GM12864 (cell line): ENCODE results near the gene SOD2.
A peak's percentile ranks its signal among the peaks of the same experiment; 100 is the strongest.
"Not testable (repeated sequence)": the region's sequence is repeated elsewhere in the genome, so short reads cannot be mapped to it uniquely, and the experiment has no call there.

Experiments used
- DNase-seq: peaks from one replicate; pipeline ENCODE4 v3.0.0-alpha.2; 2011; ENCODE audit warnings: low read depth
- H3K4me3 ChIP-seq: 2 replicates; pipeline ENCODE4 v1.5.1; 2011; ENCODE audit warnings: mild to moderate bottlenecking, low read depth, low read length, control low read depth
- TF ChIP-seq, protein P1 (sequence below): IDR thresholded peaks from 2 replicates; pipeline ENCODE4 v1.5.1; 2011; ENCODE audit warnings: low read depth, mild to moderate bottlenecking, moderate library complexity, low read length, control low read depth, inconsistent platforms; ENCODE audit errors: missing control alignments

Gene SOD2

DNA sequence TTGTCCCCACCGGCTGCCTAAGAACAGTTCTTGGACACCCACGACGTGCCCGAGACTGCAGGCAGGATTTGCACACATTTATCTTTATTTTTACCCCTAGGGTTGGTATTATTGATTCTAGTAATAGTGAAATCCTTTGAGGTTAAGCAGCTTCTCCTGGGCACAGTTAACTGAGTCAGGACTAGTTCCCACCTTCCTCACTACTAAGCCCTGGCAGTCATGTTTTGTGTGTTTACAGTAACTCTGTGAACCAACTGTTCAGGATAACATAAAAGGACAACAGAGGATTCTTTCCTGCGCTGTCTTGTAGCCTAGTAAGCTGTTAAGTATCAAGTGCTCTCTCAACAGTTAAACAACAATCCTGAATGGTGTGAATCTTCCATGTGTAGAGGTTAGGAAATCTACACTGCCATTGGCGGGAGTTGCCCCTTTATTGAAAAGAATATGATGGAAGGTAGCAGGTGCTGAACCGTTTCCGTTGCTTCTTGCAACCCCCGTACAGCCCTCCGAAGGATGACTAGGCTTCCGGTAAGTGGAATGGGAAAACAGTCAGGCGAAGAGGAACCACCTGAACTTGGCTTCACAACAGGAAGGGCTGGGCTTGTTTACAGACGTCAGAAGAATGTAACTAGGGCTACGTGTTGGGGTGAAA is 979 bp upstream of the SOD2 start:
- peak overlapping the region; percentile 73 for H3K4me3 ChIP-seq
- DNase-seq: no peak
- TF ChIP-seq, protein P1, sequence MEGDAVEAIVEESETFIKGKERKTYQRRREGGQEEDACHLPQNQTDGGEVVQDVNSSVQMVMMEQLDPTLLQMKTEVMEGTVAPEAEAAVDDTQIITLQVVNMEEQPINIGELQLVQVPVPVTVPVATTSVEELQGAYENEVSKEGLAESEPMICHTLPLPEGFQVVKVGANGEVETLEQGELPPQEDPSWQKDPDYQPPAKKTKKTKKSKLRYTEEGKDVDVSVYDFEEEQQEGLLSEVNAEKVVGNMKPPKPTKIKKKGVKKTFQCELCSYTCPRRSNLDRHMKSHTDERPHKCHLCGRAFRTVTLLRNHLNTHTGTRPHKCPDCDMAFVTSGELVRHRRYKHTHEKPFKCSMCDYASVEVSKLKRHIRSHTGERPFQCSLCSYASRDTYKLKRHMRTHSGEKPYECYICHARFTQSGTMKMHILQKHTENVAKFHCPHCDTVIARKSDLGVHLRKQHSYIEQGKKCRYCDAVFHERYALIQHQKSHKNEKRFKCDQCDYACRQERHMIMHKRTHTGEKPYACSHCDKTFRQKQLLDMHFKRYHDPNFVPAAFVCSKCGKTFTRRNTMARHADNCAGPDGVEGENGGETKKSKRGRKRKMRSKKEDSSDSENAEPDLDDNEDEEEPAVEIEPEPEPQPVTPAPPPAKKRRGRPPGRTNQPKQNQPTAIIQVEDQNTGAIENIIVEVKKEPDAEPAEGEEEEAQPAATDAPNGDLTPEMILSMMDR: no peak

- DNase-seq: no peak
- TF ChIP-seq, protein P1: no peak
- peak overlapping the region; percentile 73 for H3K4me3 ChIP-seq
These were observed 526 bp downstream of the SOD2 start for GRCh38 chr6:159692303-159693127.

DNA sequence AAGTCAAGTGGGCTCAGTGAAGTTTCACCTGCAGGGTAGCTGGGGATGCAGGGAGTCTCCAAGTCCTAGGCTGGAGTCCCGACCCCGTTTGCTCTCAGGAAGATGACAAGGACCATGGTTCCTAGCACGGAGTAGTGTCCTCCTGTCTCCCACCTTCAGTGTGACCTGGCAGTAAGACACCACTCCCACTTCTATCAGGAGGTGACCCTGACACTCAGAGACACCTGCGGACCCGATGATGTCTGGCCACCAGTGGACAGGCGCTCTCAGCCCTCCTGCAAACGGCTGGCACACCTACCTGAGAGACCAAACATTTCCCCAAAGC is 1.1 kb downstream of the SOD2 start:
- DNase-seq: no peak
- TF ChIP-seq, protein P1: no peak
- peak overlapping the region; percentile 73 for H3K4me3 ChIP-seq

DNA sequence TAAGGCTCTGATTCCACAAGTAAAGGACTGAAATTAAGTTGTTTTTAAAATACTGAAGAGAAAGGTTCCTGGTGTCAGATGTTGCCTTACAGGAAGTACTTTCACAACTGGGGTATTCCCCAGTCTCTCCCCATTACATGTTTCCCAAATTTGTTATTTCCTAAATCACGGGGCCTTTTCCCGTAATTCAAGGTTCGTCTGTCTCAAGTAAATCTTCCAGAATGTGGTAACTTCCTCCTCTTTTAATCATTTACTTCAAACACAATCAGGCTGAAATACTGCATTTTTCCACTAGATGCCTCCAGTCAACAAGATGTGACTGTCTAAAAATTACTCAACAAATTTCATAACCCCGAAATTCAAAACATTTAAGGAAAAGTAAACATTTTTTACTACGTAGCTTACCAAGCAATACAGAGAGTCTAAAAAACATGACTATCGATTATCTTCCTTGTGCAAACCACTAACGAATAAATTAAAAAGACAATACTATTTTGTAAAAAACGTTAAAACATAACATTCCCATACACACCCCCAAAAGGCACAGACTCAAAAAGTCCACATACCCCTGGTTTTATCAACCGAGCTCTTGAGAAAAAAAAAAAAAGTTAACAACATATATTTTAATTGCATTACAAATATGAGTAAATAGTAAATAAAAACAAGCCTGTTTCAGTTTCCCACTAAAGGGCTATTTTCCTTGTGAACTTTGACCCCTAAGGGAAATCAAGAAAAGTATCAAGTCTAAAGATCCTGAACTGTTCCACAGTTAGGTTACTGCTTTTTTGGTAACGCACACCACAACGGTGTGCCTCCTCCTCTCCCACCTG is 1.7 kb downstream of the SOD2 start:
- TF ChIP-seq, protein P1: peak; percentile 69
- peak overlapping the region; percentile 73 for H3K4me3 ChIP-seq
- no peak for DNase-seq

DNA sequence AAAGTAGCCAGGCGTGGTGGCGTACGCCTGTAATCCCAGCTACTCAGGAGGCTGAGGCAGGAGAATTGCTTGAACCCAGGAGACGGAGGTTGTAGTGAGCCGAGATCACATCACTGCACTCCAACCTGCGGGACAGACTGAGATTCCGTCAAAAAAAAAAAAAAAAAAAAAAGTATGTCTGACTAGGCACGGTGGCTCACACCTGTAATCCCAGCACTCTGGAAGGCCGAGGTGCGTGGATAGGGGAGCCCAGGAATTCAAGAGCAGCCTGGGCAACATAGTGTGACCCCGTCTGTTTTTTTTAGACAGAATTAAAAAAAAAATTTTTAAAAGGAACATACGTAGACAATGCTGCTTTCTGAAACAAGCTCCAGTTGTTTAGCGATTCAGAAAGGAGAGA is 2.9 kb downstream of the SOD2 start:
- not testable (repeated sequence) for H3K4me3 ChIP-seq, DNase-seq

DNA sequence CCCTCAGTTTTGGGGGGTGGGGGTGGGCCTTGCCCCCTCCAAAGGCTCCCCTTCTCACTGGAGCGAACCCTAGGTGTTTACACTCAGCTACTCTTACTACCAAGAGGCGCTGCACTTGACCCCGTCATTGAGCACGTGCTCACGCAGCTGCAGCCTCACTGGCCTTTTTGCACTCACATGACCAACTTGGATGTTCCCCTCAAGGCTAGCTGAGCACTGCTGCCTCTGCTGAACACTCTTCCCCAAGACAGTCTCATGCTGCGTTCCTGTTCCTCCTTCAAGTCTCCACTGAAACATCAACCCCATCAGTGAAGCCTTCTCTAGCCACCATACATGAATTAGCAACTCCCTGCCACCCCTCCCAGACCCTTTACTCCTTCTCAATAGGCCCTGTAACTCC is 4.0 kb downstream of the SOD2 start:
- TF ChIP-seq, protein P1: no peak
- H3K4me3 ChIP-seq: no peak overlapping the region
- DNase-seq: no peak

DNA sequence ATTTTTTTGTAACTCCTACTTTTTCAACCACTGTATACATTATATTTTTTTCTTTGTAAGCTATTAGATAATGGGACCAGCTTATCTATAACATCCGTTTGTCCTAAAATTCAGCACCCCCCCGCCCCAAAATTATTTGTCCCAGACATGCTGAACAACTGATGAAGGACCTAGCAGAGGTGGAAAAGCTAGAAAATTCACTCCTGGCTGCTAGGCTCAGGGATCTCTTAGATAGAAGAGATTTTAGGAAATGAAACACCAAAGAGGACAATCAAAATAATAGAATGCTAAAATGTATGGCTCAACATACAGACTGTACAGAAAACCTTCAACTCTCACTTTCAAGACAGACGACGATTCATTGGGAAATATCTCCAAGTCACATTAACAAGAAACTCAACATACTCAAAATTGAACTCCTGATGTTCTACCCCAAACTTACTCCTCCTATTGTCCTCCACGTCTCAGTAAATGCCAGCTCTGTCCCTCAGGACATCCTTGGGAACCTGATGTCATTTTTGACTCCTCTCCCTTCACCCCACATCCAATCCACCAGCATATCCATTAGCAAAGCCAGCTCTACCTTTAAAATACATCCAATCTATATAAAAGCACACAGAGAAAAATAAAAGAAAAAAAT is 4.7 kb downstream of the SOD2 start:
- no peak for DNase-seq
- TF ChIP-seq, protein P1: no peak
- H3K4me3 ChIP-seq: no peak overlapping the region
